HG03378 (cell line): ENCODE results near the gene HTR2B.
"Not testable (repeated sequence)": the region's sequence is repeated elsewhere in the genome, so short reads cannot be mapped to it uniquely, and the experiment has no call there.

Source experiments
- ATAC-seq: cut with Tn5 transposase; IDR thresholded peaks from one replicate; pipeline ENCODE4 v1.9.1; 2021; ENCODE audit warnings: mild to moderate bottlenecking, moderate library complexity; ENCODE audit not compliant: unreplicated experiment

HTR2B gene

DNA sequence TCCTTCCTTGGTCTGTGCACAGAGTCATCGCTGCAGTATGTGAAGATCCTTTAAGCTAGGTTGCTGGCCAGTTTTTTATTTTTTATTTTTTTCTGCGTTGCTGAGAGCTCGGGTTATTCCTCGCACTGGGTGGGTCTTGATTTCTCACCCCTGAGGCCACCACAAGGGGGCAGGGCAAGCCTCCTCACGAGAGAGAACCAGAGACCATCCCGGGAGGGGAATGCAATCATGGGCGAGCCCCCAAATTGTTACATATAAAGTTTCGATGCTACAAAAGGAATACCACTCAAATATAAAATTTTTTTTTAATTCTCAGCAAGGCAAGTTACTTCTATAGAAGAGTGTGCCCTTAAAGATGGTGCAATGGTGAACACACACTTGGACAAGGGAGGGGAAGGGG is 24.9 kb downstream of the HTR2B start:
- no peak for ATAC-seq

DNA sequence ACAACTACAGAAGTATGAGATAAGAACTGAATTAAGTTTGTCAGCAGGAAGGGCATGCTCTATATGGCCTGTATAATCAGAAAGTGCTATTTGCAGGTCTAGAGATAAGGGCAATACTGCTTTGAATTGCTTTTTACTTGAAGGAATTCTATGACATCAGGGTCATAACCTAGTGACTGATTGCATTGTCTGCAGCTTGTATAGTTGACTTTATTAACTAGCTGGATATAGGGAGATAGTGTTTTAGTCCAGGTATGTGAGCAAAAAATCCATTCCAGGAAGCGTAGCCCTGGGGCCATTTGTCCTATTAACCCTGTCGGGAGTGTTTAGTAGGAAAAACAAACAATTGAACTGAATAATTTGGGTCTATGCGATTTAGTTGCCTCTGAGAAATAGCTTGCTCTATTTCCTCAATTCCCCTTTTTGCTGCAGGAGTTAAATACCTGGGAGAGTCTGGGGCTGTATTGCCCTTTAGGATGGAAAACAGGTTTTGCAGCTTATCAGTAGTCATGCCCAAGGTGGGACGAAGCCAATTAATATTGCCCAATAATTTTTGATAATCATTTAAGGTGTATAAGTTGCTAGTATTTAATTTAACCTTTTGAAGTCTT is 30.0 kb downstream of the HTR2B start:
- ATAC-seq = no peak

DNA sequence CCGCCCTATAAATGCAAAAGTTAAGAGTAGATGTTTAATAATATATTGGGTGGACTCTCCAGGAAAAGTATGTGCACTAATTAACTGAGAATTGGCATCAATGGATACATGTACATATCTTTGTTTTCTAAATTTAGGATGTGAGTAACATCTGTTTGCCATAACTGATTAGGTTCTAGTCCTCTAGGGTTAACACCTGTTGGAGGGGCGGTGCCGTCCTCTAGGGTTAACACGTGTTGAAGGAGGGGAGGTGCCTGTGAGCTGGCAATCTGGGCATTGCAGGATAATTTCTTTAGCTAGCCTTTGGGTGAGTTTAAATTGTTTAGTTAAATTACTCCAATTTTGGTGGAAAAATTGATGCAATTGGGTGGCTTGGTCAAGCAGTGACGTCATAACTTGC is 30.9 kb downstream of the HTR2B start:
- no peak for ATAC-seq

DNA sequence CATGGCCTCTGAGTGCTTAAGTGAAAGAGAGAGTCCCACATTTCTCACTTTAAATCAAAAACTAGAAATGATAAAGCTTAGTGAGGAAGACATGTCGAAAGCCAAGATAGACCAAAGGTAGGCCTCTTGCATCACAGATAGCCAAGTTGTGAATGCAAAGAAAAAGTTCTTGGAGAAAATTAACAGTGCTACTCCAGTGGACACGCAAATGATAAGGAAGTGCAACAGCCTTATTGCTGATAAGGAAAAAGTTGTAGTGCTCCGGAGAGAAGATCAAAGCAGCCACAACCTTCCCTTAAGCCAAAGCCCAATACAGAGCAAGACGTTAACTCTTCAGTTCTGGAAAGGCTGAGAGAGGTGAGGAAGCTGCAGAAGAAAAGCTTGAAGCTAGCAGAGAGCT is 36.1 kb downstream of the HTR2B start:
- no peak for ATAC-seq

DNA sequence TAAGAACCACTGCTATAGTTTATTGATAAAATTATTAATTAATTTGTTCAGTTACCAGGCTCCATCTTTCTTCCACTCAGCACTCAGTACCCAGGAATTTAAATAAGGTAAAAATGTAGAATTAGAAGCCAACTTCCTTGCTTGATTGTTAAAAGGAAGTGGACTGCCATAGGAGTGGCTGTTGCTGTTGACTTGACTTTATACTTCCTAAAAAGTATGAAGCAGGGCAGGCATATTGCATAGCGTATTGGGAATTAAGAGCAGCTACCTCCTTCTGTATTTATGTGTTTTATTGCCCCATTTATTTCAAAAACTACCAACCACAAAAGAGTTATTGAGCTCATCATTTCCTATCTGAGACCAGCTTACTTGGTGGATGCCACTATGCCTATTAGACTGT is 40.3 kb downstream of the HTR2B start:
- no peak for ATAC-seq

DNA sequence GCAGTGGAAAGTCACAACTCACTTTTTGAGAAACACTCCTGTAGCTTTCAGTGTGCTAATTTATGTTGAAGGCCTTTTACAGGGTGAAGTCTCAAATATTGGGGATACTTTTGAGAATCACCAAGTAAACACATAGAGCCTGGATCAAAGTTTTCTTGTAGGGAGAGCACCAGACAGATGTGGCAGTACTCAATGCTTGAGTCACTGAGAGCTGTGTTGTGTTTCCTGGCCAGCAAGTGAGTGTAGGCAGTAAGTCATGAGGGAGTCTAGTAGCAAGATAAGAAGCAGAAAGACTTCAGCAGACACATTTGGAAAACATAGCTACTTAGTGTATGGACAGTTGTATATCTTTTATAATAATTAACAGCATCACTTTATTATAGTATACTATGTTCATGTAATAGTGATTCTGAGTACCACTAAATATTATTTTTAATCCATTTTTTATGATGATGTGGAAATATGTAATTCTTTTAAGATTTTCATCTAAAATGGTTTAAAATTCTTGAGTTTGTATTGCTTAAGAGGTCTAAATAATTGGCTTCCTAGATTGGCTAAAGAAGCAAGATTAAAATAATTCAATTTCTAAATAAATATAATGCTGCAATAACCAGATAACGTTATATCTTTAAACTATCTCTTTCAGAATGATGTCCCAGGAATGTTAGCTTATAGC is 55.3 kb downstream of the HTR2B start:
- ATAC-seq = no peak

DNA sequence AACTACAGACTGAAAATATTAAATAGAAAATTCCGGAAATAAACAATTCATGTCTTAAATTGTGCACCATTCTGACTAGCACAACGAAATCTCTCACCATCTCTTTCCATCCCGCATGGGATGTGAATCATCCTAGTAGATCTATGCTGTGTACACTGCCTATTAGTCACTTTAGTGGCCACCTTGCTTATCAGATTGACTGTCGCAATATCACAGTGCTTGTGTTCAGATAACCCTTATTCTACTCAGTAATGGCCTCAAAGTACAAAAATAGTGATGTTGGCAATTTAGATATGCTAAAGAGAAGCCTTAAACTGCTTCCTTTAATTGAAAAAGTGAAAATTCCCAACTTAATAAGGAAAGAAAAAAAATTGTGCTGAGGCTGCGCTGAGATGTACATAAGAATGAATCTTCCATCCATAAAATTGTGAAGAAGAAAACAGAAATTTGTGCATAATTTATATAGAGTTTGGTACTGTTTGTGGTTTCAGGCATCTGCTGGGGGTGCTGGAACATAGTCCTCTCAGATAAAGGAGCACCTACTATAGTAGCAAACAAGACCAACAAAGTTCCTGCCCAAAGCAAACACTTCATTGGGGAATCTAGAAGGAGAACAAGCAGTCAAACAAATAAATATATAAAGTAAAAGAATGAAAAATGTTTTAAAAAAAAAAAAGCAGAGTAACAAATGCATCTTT is 56.2 kb downstream of the HTR2B start:
- no peak for ATAC-seq

DNA sequence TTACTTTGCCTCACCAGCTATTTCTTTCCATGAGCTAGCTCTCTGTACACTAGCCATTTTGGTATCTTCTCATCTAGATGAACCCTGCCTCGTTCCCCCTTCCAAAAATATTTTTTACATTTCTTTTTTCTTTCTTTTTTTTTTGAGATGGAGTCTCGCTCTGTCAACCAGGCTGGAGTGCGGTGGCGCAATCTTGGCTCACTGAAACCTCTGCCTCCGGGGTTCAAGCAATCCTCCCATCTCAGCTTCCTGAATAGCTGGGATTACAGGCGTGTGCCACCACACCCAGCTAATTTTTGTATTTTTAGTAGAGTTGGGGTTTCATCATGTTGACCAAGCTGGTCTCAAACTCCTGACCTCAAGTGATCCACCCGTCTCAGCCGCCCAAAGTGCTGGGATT is 57.3 kb downstream of the HTR2B start:
- not testable (repeated sequence) for ATAC-seq

DNA sequence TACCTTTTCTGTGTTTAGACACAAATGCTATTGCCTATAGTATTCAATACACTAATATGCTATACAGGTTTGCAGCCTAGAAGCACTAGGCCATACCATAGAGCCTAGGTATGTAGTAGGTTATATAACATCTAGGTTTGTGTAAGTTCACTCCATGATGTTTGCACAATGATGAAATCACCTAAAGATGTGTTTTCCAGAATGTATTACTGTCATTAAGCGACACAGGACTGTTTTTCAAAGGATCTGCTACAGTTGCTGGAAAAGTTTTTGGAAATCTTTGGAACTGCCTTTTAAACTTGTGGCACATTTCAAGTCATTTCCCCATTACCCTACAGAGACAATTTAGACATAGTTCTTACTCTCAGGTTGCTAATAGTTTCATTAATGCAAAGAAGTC is 58.9 kb downstream of the HTR2B start:
- no peak for ATAC-seq

DNA sequence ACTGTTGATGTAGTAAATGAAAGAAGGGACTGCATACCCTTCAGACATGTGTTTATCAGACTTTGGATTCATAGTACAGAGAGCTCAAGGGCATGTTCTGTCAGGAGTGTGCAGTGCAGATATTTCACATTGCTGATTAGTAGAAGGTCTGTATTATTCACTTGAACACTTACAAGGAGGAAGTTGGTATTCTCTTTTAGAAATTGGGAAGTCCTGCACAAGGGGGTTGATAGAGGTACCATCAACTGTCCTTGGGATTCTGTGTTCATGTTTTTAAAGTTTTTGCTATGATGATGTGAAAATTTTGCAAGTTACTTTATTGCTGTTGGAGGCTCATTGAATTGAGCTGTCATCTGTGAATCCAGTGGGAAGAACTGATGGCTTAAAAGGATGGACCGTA is 61.5 kb downstream of the HTR2B start:
- ATAC-seq = no peak

DNA sequence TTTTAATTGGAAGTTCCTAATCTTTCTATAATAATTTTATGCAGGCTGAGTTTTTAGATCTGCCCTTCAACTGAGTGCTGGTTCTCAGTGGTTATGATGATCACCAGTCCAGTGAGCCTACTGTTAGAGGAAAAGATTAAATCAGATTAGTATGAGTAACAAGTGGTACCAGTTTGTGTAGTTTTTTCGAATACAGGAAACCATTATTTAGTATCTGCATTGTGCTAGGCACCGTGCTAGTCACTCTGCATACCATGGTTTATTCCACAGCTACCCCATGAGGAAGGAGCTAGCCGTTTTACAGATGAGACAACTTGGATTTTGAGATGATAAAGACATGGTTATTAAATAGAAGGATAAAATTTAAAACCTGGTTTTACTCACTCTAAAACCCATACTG is 62.1 kb downstream of the HTR2B start:
- ATAC-seq = no peak

DNA sequence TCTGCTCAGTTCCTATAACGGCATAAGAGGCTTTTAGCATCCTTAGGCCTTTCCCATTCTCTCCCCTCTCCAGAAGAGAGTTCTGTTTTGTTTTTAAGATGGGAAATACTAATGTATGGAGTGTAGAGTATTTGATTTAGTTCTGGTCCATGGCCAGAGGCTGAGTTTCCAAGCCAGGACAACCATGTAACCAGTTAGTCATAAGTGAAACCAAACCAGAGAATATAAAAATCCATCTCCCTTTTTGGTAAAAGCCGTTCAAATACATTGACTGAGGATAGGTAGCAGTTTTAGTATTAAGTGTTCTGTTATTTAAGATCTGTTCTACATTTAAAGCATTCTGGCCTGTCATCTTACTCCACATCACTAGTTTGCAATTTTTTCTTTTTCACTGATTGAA is 65.1 kb downstream of the HTR2B start:
- ATAC-seq = no peak

DNA sequence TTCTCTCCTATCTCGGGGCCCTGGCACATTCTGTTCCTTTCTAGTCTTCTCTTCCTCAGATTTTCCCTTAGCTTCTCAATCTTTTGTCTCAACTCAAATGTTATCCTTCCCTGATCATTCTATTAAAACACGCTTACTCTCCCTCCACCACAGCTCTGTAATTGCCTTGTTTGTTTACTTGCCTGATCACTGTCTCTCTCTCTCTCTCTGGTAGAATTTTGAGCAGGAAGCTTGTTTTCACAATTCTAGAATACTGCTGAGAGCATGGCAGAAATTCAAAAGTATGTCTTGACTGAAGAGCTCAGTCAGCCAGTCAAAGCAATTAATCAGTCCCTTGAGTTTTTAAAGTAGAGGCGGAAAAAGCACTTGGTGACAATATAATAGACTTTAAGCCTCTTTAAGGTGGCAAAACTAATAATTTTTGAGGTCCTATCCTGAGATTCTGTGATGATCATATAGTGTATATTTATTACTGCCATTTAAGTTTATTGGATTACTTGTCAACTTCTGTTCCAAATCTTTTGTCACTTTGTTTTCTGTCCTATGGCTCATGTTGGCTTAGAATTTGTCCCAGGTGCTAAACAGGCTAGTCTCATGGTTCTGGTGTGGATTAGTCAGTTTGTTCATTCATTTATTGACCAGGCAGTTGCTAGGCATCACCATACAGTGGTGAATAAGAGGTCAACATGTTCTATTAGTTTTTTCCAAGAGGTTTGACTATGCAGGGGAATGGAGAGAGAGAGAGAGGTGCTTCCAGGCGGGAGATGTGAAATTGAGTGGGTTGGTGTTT is 65.9 kb downstream of the HTR2B start:
- ATAC-seq = no peak
